ENCODE data around the gene SUGCT. TPM values are rescaled to one million over a fixed set of nuclear protein-coding genes. Genes with fewer than 3 reads are reported as not detected.

Gene SUGCT
- total and polyA plus RNA-seq, 2 of the 8 experiments (the other 6 are each of a cell fraction or from before 2014, with no cell fraction given): 2.8 to 5.4 TPM

DNA sequence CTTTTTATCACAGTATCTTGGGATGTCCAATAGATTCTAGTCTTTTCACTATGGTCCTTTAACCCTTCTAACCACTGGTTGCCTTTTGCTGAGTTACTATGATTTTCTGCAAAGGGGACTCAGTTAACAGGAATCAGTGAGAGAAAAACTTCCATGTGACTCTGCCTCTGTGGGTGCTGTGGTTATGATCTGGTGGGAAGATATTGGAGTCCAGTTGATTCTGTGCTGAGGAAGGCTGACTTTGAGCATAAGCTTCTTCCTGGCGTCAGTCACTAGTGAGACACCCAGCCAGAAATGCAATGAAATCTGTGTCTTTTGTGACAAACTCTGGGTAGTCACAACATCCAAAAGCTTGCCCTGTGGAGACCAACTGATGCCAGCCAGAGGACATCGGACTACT lies 648.0 kb downstream of the SUGCT start:
- Histone ChIP-seq H2BK120ac (replicated peaks; ENCODE audit: low read depth, low read length) (no peak overlapping the region), H4K91ac (replicated peaks; ENCODE audit: insufficient read length, low read length) (no peak overlapping the region), H3K18ac (ENCODE audit: extremely low read depth, low read length) (no peak overlapping the region), H3K23me2 (ENCODE audit: low read depth, low read length) (no peaks in the 10 kb centered on the region), H3K23ac (ENCODE audit: insufficient read length) (no peak overlapping the region), H2AFZ (ENCODE audit: low read length) (no peak overlapping the region), H2BK5ac (ENCODE audit: low read depth, low read length) (no peak overlapping the region), H3K4me2 (ENCODE audit: insufficient read depth in 1 of 2, low read depth in 2 of 2, low read length in 2 of 2) (no peak overlapping the region), H3K56ac (replicated peaks; ENCODE audit: insufficient read length, low read depth, low read length) (no peak overlapping the region), H3K9me3 (ENCODE audit: insufficient read depth in 2 of 2, low read depth in 1 of 2, low read length in 1 of 2) (no peaks in the 10 kb centered on the region), H3K79me2 (ENCODE audit: control insufficient read depth in 1 of 2, insufficient read depth in 2 of 2, low read length in 2 of 2) (no peaks in the 10 kb centered on the region), H4K20me1 (replicated peaks in 1 of 2; ENCODE audit: control insufficient read depth in 1 of 2, insufficient read depth in 2 of 2, low read length in 2 of 2) (no peaks in the 10 kb centered on the region), H2AK5ac (ENCODE audit: low read depth, low read length) (no peak overlapping the region), H2BK12ac (ENCODE audit: low read depth, low read length) (no peak overlapping the region), H3K4ac (replicated peaks; ENCODE audit: insufficient read length, low read depth, low read length) (no peak overlapping the region), H3K27ac (ENCODE audit: low read depth, low read length) (no peak overlapping the region), H2BK15ac (ENCODE audit: low read length) (no peak overlapping the region), H3K4me3 (ENCODE audit: extremely low read depth in 1 of 4, insufficient read depth in 2 of 4, low read depth in 3 of 4, low read length in 4 of 4) (no peak overlapping the region), H3K36me3 (ENCODE audit: control insufficient read depth in 2 of 4, insufficient read depth in 4 of 4, low read length in 3 of 4) (no peaks in the 10 kb centered on the region), H4K8ac (ENCODE audit: extremely low read depth, insufficient read depth, low read length) (no peak overlapping the region), H4K5ac (ENCODE audit: insufficient read length, low read depth, low read length) (no peak overlapping the region), H3K14ac (ENCODE audit: insufficient read length) (no peak overlapping the region), H3K4me1 (replicated peaks in 1 of 4; ENCODE audit: control insufficient read depth in 3 of 4, insufficient read depth in 4 of 4, low read length in 3 of 4) (peaks cover 0 to 1% (median 0%) of the 10 kb centered on the region in 4 experiments; a peak in 1 of 7 replicates), H3K9ac (replicated peaks in 1 of 4; ENCODE audit: extremely low read depth in 1 of 4, low read depth in 3 of 4, low read length in 3 of 4) (no peak overlapping the region), H2BK20ac (ENCODE audit: low read length) (no peak overlapping the region), H3K27me3 (replicated peaks in 1 of 4; ENCODE audit: control insufficient read depth in 3 of 4, extremely low read depth in 1 of 4, insufficient read depth in 3 of 4, low read length in 3 of 4) (no peaks in the 10 kb centered on the region), H3K79me1 (ENCODE audit: low read depth, low read length) (no peaks in the 10 kb centered on the region)
- ChIA-PET CTCF (ENCODE audit: partially characterized antibody) (no interaction called here), POLR2A (ENCODE audit: partially characterized antibody) (no interaction called here)
- FAIRE-seq: no peak
- no peak for DNase-seq (ENCODE audit: low read depth in 1 of 2, low spot score in 2 of 2)
- 96% methylated on average over 2 of the region's 2 CpGs; no CpG with 5 or more reads in 1 of the 2 experiments for WGBS, 2 experiments (ENCODE audit: extremely low coverage in 1 of 2, insufficient coverage in 1 of 2, insufficient read length in 1 of 2, insufficient replicate concordance in 2 of 2, low coverage in 1 of 2, low lambda C conversion rate in 2 of 2, missing lambda C conversion rate in 1 of 2)
- TF ChIP-seq BRCA1 (IDR thresholded peaks at IDR 0.05; ENCODE audit: low read depth, low read length) (no peak), TBP (IDR thresholded peaks at IDR 0.05; ENCODE audit: low read depth, low read length) (no peak), RBBP5 (IDR thresholded peaks at IDR 0.05; ENCODE audit: borderline replicate concordance, low read depth, low read length) (no peak), RAD21 (IDR thresholded peaks at IDR 0.05 in 1 of 2, conservative IDR thresholded peaks at IDR 0.05 in 1 of 2; ENCODE audit: low read depth in 2 of 2, low read length in 2 of 2) (no peak), KDM5A (IDR thresholded peaks at IDR 0.05; ENCODE audit: low read length) (no peak), CBX5 (IDR thresholded peaks at IDR 0.05; ENCODE audit: low read depth, low read length) (no peak), TEAD4 (IDR thresholded peaks at IDR 0.05; ENCODE audit: low read depth, low read length) (no peak), SIRT6 (IDR thresholded peaks at IDR 0.05; ENCODE audit: low read length) (no peak), CBX8 (IDR thresholded peaks at IDR 0.05; ENCODE audit: borderline replicate concordance, low read depth, low read length) (no peak), HDAC6 (IDR thresholded peaks at IDR 0.05; ENCODE audit: low read depth, low read length) (no peak), TAF7 (optimal IDR thresholded peaks at IDR 0.05; ENCODE audit: borderline replicate concordance, low read depth, low read length) (no peak), MAFK (IDR thresholded peaks at IDR 0.05; ENCODE audit: low read depth, low read length) (no peak), SP2 (IDR thresholded peaks at IDR 0.05; ENCODE audit: low read length) (no peak), FOSL1 (IDR thresholded peaks at IDR 0.05; ENCODE audit: insufficient read depth, low read depth, low read length) (no peak), BACH1 (IDR thresholded peaks at IDR 0.05; ENCODE audit: low read length) (no peak), SIN3A (conservative IDR thresholded peaks at IDR 0.05 in 1 of 2, IDR thresholded peaks at IDR 0.05 in 1 of 2; ENCODE audit: low read depth in 1 of 2, low read length in 2 of 2) (no peak)
